ENCODE measurements around the gene SLC15A1.

- no peak for TF ChIP-seq POLR2A (IDR thresholded peaks at IDR 0.05)
- no peak for TF ChIP-seq POLR2AphosphoS5 (IDR thresholded peaks at IDR 0.05)
- TF ChIP-seq CTCF (IDR thresholded peaks at IDR 0.05) = no peak
- TF ChIP-seq EP300 (IDR thresholded peaks at IDR 0.05) = no peak
These were observed 54.7 kb downstream of the SLC15A1 start for GRCh38 chr13:98697791-98698190.
